ENCODE results near the gene NHLRC2.
"Not testable (repeated sequence)": the region's sequence is repeated elsewhere in the genome, so short reads cannot be mapped to it uniquely, and the experiment has no call there.

The NHLRC2 gene

DNA sequence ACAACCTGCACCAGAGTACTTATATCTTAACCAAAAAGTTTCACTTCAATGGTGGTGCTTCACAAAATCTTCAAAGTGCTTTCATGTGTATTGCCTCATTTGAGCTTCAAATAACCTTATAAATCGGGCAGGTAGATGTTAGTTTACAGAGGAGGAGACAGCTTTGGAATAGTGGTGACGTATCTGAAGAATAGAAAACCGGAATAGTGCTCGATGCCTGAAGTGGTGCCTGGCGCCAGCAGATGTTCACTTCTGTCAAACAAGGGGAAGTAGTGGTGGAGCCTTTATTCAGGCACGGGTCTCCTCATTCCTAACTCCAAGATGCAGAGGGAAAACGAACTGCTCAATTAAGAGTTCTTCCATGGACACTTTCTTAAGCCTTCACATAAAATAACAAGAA lies 58.1 kb downstream of the NHLRC2 start:
- DNase-seq: no peak

DNA sequence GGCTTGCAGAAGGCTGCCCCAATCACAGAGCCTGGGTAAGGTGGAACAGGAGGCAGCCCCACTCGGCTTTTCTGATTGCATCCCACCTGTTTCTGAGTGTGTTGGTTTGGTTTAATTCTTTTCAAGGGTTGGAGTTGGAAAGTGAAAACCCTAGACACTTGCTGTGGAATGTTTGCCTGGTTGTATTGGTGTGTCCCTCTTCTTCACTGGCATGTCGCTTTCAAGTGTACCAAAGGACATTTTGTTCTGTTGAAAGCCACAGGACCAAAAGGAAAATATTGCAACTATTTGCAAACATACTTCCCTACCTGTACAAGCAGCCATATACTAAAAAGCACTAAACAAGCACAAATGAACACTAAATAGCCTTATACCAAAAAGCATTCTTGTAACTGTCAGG lies 60.5 kb downstream of the NHLRC2 start:
- no peak for DNase-seq

DNA sequence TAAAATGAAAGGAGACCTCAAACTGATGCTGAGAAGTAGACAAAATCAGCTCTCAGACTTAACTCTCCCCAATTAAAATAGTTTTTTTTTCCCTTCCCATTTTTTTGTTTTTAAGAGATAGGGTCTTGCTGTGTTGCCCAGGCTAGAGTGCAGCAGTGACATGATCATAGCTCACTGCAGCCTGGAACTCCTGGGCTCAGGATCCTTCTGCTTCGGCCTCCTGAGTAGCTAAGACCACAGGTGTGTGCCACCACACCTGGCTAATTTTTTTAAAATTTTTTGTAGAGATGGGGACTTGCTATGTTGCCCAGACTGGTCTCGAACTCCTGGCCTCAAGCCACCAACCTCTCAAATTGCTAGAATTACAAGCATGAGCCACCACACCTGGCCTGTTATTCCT lies 61.1 kb downstream of the NHLRC2 start:
- no peak for DNase-seq

DNA sequence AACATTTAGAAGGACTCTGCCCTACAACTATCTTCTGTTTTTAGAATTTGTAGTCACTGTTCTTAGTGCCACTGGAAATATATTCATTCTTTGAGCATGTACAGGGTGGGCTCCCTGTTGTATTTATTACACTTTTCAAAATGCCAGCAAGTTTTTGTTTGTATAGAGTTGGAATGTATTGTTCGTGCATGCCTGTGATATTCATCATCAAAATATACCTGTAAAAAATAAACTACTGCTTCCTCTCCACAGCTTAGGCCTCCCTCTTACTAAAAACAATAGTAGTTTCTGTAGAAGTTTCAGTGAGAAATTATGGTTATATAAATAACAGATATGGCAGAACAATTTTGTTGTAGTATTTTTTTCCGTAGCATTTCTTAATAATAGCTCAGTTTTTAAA lies 61.6 kb downstream of the NHLRC2 start:
- no peak for DNase-seq

DNA sequence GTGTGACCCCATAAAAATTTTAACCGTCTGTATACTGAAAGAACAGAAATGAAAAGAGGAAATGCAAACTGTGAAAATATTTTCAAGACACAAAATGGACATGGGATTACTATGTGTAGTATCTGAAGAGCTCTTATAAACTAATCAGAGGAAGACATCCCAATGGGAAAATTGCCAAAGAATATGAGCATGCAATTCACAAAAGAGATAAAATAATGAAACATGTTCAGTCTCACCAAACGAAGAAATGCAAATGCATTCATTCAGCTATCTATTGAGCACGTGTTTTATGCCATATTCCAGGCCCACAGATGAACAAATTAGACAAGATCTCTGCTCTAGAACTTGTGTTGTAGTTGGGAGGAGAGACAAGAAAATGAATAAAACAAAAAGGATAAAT lies 63.2 kb downstream of the NHLRC2 start:
- DNase-seq: no peak

DNA sequence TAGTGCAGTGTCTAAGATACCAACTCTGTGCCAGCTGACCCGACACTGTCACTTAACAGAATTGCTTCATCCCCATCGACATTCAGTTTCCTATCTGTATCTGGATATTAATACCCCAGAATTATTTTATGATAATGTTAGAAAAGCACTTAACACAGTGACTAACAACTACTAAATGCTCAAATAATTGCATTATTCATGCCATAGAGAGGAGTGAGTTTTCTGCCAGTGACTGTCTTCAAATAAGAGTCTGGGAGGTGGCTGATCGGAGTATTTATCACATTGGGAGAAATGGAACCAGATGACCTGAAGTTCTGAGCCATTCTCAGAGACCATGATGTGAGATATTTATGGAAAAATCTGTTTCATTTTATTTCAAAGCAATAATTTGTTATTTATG lies 65.7 kb downstream of the NHLRC2 start:
- no peak for DNase-seq

DNA sequence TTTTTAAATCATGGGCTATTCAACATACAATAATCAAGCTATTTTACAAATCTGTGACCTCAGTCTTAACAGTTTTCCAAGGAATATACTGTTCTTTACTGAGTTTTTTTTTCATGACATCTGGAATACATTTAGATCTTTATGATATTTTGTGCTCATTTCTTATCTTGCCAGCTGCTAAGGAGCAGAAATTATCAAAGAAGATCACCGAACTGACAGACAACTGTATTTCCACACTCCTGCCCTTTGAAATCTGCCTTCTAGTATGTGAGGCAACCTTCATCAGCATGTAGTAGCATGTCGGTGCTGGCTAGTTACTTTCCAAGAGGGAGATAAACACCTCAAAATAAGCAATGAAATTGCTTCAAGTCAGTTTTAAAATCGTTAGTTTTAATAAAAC lies 66.4 kb downstream of the NHLRC2 start:
- no peak for DNase-seq

DNA sequence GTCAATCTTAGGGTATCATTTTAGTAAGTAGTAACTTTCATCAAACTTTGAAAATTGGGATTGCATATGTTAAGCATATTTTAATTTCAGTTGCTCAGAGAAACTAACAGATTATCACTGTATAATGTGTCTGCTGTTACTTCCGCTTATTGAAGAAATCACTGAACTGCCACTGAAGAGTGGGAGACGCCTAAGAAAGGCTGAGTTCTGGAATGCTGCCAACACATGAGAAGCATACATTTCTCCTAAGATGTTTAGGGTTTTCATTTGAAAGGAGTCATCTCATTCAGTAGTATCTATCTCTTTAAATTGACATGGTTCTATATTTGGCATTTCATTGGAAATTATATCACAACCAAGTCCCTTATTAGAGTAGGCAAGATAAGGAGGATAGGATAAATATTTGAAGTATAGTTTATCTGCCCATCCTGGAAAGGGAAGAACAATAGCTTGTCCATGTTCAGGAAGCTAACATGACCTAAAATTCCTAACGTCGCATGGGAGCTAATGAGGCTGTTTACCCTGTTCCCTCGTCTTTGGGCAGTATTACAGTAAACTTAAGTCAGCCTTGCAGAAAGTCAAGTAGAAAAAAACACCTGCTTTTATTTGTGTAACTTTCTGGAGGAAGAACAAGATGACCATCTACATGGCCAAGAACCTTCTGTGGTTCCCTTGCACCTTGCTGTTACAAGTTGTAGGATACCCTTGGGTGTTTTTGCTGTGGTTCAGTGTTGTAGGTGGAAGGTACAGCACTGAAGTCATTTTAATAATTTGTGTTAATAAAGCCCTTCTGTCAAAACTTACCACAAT lies 67.3 kb downstream of the NHLRC2 start:
- DNase-seq: no peak

DNA sequence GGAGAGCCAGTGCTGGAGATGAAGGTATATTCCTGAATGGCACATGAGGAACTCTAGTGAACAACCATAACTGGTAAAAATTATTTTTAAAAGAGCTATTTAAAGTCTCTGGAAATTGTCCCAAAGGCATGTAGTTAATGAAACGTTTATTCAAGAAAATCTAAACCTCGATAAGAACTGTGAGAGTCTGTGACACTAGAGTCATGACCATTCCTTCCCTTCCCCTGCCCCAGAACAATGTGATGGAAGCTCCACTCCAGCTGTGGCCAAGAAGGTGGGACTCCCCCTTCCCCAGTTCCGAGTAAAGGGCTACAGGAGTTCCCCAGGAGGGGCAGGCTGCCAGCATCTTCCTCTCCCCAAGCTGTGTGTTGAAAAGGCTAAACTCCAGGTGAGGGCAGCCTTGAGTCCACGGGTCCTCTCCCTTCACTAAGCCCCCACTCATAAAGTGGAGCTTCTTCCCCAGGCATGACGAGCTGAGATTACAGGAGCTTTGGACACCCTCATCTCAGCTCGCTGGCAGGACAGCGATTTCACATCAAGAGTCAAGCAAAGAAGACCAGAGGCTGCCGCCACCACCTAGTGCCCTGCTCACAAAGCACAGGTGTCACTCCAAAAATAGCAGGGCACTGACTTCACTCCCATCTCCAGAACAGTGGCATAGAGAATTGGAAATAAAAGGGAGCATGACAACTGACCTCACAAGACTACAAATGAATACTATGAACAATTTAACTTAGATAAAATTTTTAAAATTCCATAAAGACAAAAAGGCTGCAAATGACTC lies 68.5 kb downstream of the NHLRC2 start:
- DNase-seq: no peak

DNA sequence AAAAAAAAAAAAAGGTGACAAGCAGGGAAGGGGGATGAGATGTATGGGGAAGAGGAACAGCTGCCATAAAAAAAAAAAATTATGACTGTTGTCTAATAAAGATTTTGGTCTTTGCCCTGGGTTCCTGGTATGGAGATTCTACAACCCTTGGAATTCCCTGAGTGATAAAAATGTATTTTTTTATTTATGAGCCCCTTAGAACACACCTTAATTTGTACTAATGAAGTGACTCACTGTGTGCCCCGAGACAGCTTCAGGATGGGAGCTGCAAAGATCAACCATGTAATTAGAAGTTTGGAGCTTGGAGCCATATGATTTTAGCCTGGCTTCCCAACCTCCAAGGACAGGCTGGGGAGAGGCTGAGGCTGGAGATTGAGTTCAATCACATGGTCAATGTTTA lies 69.7 kb downstream of the NHLRC2 start:
- no peak for DNase-seq

DNA sequence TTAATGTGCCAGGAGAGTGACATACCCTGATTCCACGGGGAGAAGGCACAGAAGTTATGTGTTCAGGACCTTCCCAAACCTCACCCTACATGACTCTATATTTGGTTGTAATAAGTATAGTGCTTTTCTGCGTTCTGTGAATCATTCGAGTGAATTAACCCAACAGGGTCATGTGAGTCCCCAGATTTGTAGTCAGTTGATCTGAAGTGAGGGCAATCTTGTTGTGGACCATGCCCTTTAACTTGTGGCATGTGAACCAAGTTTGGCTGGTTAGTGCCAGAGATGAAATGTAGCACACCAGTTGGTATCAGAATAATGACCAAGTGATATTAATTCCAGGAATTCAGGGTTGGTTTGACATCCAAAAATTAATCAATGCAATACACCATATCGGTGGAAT lies 70.2 kb downstream of the NHLRC2 start:
- no peak for DNase-seq

DNA sequence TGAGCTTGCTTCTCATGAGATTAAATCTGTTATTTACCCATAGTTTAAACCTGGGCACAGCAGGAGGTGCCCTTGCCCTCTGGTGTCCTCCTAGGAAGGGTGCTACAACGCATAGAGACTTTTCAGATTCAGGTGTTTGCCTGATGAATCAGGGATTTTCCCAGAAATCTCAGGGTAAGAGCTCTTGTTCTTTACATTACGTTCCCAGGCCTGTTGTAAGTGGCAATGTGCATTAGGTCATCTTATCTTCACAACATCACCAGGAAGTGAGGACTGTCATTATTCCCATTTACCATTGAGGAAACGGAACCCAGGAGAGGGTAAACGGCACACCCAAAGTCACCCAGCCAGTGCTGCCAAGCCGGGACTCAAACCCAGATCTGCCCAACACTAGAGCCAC lies 73.0 kb downstream of the NHLRC2 start:
- no peak for DNase-seq

DNA sequence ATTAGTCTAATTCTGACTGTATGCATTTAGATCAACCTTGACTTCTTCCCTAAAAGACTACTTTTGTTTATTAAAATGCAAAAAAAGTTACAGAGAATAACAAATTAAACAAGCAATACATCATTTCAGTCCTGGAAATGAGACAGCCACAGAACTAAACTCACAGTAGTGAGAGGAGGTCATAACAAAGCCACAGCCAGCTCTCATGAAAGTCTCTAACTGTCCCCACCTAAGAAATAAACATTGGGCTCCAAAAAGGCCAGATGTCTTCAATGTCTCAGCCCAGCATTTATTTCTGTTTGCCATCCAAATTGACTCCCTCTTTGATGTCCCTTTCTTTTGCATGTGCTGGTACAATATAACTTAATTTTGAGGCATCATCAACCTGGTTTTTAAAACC lies 74.4 kb downstream of the NHLRC2 start:
- DNase-seq: no peak

DNA sequence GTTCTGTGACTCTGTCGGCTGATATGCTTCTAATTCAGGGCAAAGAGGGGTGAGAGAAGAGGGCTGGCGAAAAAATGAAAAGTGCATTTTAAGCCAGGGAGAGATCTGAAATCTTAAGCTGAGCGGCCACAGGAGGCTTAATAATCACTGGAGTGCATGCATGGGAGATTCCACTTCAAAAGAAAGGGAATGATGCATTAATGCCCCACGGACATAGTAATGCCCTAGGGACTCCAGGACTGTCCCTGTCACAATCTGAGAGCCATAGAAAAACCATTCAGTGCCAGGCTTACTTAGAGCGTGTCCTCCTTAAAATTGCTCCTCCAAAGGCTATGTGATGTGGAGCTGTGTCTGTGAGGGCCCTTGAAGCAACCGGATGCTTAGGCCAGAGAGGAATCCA lies 75.1 kb downstream of the NHLRC2 start:
- DNase-seq: no peak

DNA sequence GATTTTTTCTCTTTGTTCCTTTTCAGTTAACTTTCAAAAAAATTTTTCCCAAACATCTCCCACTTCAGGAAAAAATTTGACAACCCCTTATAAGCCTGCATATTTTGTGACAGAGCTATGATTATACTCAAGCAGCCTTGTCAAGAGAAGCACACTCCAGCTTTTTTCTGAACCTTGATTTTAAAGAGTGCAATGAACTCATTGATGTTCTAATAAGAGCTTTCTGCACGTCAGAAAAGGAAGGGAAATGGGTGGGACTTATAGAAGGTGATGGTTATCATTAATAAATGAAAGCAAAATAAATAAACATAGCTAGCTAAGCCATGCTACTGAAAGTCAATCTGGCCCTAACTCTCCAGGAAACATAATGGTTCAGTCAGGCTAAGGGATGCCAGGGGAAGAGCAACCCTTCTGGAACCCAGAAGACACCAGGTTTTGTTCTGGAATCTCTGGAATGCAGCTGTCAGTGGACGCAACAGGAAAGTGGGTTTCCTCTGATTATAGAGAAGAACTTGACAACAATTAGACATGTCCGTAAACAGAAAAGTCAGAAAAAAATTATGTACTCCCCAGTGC lies 76.1 kb downstream of the NHLRC2 start:
- no peak for DNase-seq

DNA sequence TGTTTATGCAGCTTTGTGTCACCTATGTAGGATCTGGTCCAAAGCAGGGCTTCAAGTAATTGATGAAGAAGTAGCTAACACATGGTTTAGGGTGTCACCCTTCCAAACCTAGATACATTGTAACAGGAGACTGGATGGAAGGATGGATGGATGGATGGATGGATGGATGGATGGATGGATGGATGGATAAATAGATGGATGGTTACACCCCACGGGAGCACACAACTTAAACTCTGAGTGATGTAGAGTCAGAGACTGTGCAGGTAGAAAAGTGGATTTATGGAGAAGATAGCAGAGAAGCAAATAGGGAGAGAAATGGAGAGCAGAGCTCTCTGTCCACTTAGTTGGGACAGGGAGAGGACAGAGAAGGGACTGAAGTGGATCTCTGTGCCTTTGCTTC lies 78.4 kb downstream of the NHLRC2 start:
- no peak for DNase-seq

DNA sequence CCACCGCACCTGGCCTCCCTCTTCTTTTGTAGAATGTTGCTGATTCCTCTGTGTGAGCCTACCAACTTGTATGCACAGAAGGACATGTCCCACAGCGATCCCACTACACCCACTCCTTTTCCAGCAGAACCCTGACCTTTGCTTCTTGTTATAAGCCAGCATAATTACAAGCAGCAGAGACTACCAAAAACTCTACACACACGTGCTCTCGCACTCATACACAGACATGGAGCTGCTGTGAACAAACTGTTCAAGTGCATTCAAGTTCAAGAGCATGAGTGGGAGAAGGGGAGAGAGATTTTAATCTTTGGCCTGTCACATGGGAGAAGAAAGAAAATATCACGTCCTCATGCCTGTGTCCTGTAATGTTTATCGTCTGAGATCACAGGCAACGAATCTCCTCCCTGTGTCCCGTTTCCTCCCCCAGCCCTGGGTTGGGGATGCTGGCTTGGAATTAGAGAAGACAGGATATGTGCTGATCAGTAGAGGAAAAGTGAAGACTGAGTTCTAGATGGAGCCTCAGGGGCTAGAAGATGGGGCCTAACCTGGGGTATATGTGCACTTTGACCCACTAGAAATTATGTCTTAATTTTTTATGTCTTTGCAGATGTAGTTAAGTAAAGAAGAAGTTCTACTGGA lies 79.6 kb downstream of the NHLRC2 start:
- DNase-seq: no peak

DNA sequence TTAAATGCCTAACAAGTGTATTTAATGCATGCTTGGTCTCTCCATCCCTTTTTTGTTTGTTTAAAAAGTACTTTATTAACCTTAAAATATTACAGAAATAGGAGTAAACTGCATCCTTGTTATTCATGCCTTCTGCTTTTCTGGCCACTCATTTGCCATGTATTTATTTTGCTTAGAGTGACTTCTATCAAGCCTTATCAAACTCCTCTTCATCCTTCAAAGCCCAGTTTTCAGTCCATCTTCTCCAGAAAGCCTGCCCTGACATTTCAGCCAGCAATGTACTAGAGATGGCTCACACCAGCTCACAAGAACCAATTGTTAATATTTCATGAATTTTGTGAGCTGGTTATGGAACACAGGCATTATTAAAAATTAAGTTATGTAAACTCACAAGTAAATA lies 82.8 kb downstream of the NHLRC2 start:
- DNase-seq: no peak

DNA sequence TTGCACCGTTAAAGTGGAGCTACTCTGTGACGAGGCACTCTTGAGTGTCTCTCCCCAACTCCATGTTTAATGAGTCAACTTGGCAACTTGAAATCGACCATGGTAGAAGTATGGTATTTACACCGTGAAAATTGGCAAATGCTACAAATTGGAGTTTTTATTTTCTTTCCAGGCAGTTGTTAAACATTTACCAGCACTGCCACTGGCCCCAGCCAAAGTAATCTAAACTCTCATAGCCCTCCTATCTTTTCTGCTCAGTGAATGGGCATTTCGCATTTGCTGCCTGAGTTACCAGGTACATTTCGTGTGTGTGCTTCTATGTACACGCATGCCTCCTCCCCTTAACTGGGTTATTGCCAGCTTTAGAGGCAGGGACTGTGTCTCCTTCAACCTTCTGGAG lies 83.3 kb downstream of the NHLRC2 start:
- DNase-seq: no peak

DNA sequence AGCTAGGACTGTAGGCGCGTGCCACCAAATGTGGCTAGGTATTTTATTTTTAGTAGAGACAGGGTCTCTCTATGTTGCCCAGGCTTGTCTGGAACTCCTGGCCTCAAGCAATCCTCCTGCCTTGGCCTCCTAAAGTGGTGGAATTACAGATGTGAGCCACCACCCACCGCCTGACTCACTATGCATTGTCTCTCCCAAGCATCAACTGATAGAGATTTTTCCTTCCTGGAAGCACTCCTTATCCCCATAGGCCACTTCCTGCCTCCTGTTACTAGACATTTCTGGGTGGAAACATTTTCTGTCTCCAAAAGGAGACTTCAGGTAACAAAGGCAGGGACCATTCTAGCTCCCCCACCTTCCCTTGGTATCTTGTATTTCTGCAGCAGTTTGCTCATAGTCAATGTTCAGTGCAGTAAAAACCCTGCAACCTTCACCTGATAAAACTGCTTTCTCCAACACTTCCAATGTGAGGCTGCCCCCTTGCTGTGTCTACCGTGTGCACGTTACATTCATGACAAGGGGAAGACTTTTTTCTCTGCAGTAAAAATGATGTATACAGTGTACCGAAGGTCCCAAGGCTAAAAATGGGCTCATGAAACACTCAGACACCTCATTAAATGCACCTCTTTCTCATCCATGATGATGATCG lies 84.9 kb downstream of the NHLRC2 start:
- DNase-seq: no peak

DNA sequence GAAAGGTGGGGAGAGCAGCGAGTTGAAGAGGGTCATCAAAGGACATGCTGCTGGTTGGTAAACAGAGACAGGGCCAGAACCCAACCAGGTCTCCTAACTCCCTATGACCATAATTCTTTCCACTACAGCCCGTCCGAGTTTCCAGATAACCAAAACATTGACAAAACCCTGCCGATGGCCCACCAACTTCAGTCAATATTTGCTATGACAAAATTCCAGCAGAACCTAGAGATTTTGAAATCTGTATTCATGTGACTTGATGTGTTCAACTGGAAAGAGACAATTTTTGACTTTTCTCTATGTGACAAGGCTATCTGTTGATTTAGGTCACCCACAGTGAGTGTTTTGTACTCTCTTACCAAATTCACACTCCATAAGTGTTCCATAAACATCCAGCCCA lies 86.7 kb downstream of the NHLRC2 start:
- no peak for DNase-seq

DNA sequence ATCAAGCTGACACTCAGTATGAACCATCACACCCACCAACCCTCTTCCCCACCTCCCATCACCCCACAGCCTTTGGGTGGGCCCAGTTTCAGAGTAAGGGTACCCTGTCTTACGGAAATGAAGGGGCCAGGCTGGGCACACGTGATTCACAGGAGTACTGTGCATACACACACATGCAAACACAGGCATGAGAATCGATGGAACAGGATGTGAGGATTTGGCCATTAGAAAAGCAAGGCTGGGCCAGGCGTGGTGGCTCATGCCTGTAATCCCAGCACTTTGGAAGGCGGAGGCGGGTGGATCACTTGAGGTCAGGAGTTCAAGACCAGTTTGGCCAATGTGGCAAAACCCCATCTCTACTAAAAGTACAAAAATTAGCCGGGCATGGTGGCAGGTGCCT lies 88.7 kb downstream of the NHLRC2 start:
- not testable (repeated sequence) for DNase-seq

DNA sequence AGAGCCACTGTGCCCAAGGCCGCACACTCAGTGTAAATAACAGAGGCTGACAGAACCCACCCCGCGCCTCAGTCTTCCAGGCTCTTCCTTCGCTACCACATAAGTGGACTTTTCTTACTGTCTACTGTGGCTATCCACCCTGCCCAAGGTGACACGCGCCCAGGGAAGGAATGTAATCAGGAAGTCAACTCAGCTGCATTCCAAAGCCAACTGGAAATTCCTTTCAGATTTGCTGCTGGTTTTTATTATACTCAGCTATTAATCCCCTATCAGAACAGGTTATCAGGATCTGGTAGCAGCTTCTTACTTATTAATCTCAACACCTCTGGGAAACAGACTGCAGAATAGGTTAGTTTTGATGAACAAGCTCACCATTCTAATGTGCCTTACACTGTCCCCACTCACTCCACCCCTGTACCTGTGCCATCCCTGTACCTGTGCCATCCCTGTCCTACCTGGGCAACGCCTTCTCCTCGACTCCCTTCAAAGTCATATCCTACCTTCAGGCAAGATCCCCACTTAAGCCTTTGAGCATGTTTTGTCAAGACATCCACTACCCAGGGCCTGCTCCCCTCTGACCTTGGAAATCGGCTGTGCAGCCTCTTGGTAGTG lies 90.7 kb downstream of the NHLRC2 start:
- no peak for DNase-seq
